Putamen (tissue), 1 donor: ENCODE measurements around the gene SC5D.

ENCODE experiments used
- DNase-seq: peaks from one replicate; pipeline ENCODE4 v3.0.0-alpha.2; 2016; ENCODE audit warnings: low spot score

SC5D gene

GRCh38 chr11:121356357-121356756, 63.8 kb downstream of the SC5D start:
- no peak for DNase-seq
